HUES6 (cell line): ENCODE data around the gene TGFB1I1.
"Not testable (repeated sequence)": the region's sequence is repeated elsewhere in the genome, so short reads cannot be mapped to it uniquely, and the experiment has no call there.

Experiments used
- H3K27ac ChIP-seq: 2 replicates; pipeline ENCODE4 v1.7.0; 2013; ENCODE audit warnings: low read depth, mild to moderate bottlenecking, low read length, inconsistent platforms
- H3K27me3 ChIP-seq: 2 replicates; pipeline ENCODE4 v1.6.1; 2013; ENCODE audit warnings: low read length; ENCODE audit not compliant: control insufficient read depth, insufficient read depth
- H3K36me3 ChIP-seq: 2 replicates; pipeline ENCODE4 v1.6.1; 2013; ENCODE audit warnings: low read length; ENCODE audit not compliant: control insufficient read depth, insufficient read depth
- H3K4me1 ChIP-seq: 2 replicates; pipeline ENCODE4 v1.6.1; 2013; ENCODE audit warnings: low read length; ENCODE audit not compliant: control insufficient read depth, insufficient read depth
- H3K4me3 ChIP-seq: 2 replicates; pipeline ENCODE4 v1.5.1; 2013; ENCODE audit warnings: low read depth, low read length
- H3K9ac ChIP-seq: one replicate; pipeline ENCODE4 v1.6.1; 2013; ENCODE audit warnings: mild to moderate bottlenecking, low read length
- H3K9me3 ChIP-seq: 2 replicates; pipeline ENCODE4 v1.6.1; 2013; ENCODE audit warnings: low read depth, low read length; ENCODE audit not compliant: control insufficient read depth, insufficient read depth

Gene TGFB1I1

GRCh38 chr16:31507617-31507928, 35.6 kb downstream of the TGFB1I1 start:
- Histone ChIP-seq H3K9ac (peak overlapping the region; percentile 89), H3K36me3 (peaks cover 8% of the 10 kb centered on the region; the same call in 1 of the 2 replicates), H3K4me1 (peaks cover 11% of the 10 kb centered on the region), H3K9me3 (no peaks in the 10 kb centered on the region; the same call in 1 of the 2 replicates), H3K4me3 (peak overlapping the region; percentile 79), H3K27me3 (no peaks in the 10 kb centered on the region), H3K27ac (peak overlapping the region; percentile 92)

GRCh38 chr16:31507929-31508705, 36.2 kb downstream of the TGFB1I1 start, which contains the start of gene RUSF1:
RUSF1 (minus strand) TSS chr16:31508391; CDS start chr16:31508373, 18 bp downstream.
- Histone ChIP-seq H3K9ac (peak within 1 kb of the TSS; percentile 89), H3K9me3 (no peaks in the 10 kb centered on the region; the same call in 1 of the 2 replicates), H3K27me3 (no peaks in the 10 kb centered on the region), H3K4me1 (peaks cover 11% of the 10 kb centered on the region), H3K27ac (peak within 1 kb of the TSS; percentile 92), H3K4me3 (peak within 1 kb of the TSS; percentile 79), H3K36me3 (peaks cover 8% of the 10 kb centered on the region; the same call in 1 of the 2 replicates)

DNA sequence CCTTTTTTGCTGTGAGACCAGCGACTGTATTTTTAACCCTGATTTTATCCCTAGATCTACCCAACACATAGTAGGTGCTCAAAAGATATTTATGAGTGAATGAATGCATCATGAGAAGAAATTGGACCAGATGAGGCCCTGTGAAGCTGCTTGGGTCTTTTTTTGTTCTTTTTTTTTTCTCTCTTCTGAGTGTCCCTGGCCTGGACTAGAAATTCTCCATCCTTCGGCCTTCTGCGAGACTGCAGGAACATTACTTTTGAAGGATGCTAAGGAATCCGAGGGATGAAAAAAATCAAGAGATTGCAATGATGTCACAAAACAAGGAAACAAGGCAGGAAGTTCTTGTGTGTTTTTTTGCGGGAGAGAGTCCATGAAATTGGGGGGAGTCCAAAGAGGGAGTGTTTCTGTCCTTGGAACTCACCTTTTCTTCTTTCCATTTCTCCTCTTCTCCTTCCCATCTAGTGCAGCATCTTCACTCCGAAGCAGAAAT, 36.8 kb downstream of the TGFB1I1 start:
- Histone ChIP-seq H3K27ac (peak overlapping the region; percentile 92), H3K9ac (peak overlapping the region; percentile 89), H3K4me3 (peak overlapping the region; percentile 79), H3K4me1 (peaks cover 11% of the 10 kb centered on the region), H3K36me3 (peaks cover 8% of the 10 kb centered on the region; the same call in 1 of the 2 replicates), H3K9me3 (no peaks in the 10 kb centered on the region; the same call in 1 of the 2 replicates), H3K27me3 (no peaks in the 10 kb centered on the region)

DNA sequence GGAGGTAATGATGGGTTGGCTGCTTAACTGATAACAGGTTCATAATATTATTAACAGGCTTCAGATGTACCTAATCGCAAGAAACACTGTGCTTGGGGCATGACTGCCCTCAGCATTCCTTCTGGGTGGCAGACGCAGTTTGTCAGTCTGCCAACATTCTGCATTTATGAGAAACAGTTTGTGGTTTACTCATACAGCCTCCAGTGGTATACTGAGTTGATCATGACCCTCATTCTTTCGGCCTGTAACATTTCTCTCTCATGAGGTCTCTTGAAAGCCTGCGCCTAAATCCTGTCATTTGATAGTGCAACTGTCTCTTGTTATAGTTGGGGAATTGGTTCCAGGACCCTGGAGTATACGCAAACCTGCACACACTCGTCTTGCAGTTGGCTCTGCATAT, 41.2 kb downstream of the TGFB1I1 start:
- Histone ChIP-seq H3K9ac (no peak overlapping the region), H3K9me3 (peaks cover 11% of the 10 kb centered on the region), H3K27me3 (no peaks in the 10 kb centered on the region), H3K27ac (no peak overlapping the region), H3K4me1 (peaks cover 5% of the 10 kb centered on the region), H3K36me3 (no peaks in the 10 kb centered on the region), H3K4me3 (no peak overlapping the region)

- Histone ChIP-seq H3K4me1 (peaks cover 4% of the 10 kb centered on the region), H3K36me3 (no peaks in the 10 kb centered on the region), H3K4me3 (no peak overlapping the region), H3K27ac (no peak overlapping the region), H3K9ac (no peak overlapping the region), H3K9me3 (peaks cover 11% of the 10 kb centered on the region), H3K27me3 (no peaks in the 10 kb centered on the region)
Measured at GRCh38 chr16:31513884-31514283, 41.9 kb downstream of the TGFB1I1 start.

GRCh38 chr16:31517800-31518402, 45.9 kb downstream of the TGFB1I1 start:
- Histone ChIP-seq H3K9me3 (peaks cover 11% of the 10 kb centered on the region), H3K9ac (no peak overlapping the region), H3K4me3 (no peak overlapping the region), H3K4me1 (no peaks in the 10 kb centered on the region; the same call in 1 of the 2 replicates), H3K36me3 (no peaks in the 10 kb centered on the region), H3K27ac (no peak overlapping the region), H3K27me3 (no peaks in the 10 kb centered on the region)

DNA sequence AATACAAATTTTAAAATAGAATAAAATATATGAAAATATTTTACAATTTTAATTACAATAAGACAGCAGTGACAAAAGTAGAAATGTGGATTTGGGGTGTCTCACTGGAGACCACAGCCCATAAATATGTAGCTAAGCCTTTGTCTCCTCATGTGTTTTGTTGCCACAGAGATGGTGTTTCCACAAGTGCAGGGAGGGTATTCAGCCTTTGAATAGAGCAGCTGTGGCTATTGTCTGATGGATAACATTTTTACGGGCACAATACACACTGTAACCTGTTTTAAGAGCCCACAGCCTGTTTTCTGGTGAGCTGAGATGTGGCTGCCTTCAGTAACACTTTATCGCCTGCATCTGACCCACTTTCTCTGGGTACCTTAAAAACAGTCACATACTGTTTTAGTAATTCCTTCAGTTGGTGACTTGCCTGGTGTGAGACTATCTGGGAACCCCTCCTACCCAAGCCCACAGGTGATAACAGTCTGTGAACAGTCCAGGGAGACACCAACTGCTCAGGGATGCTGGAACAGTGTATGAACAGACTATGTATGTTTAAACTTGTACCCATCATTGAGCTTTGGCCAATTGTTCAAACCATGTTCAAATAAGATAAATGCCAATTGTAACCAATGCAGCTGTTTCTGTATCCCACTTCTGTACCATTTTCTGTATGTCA, 47.9 kb downstream of the TGFB1I1 start:
- no peaks in the 10 kb centered on the region; the same call in 1 of the 2 replicates for H3K4me1 ChIP-seq
- peaks cover 11% of the 10 kb centered on the region for H3K9me3 ChIP-seq
- no peak overlapping the region for H3K27ac ChIP-seq
- no peak overlapping the region for H3K9ac ChIP-seq
- H3K27me3 ChIP-seq, result no peaks in the 10 kb centered on the region
- H3K36me3 ChIP-seq, result no peaks in the 10 kb centered on the region
- H3K4me3 ChIP-seq, result no peak overlapping the region

DNA sequence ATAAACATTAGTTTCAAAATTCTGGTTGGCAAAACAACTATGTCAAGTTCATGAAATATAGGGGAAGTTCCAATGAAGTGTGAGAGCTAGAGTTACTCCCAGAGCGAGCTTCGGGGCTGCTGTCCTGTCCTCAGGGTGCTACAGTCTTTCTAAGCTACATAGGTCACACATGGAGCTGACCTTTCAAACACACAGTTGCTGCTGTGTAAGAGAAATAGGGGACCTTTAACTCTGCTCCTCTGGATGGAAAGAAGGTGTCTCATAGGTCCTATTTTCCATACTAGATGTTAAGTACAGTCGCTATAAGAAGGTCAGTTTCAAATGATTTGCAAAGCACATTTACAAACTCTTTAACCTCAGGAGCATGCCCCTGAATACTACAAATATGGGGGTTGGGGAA, 49.4 kb downstream of the TGFB1I1 start:
- H3K9me3 ChIP-seq, result peaks cover 6% of the 10 kb centered on the region; the same call in 1 of the 2 replicates
- no peaks in the 10 kb centered on the region; the same call in 1 of the 2 replicates for H3K4me1 ChIP-seq
- no peaks in the 10 kb centered on the region; the same call in 1 of the 2 replicates for H3K27me3 ChIP-seq
- H3K4me3 ChIP-seq, result no peak overlapping the region
- H3K27ac ChIP-seq, result no peak overlapping the region
- H3K36me3 ChIP-seq, result no peaks in the 10 kb centered on the region
- no peak overlapping the region for H3K9ac ChIP-seq

DNA sequence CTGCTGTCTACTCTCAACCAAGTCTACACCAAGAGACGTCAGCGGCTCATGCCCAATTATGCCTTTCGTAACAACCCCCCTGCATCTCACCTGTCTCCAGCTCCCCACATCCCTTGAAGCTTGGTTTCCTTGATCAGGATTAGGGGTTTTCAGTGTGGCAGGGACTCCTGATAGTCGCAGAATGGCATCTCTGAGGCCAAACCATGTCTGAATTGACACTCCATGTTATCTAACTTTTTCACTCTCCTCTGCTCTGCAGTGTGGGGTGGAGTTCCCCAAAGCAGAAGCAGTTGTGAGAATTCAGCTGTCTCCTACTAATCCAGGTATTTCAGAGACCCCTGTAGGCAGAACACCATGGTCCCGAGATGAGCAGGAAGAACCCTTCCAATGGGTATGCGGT, 50.1 kb downstream of the TGFB1I1 start:
- no peak overlapping the region for H3K9ac ChIP-seq
- no peaks in the 10 kb centered on the region; the same call in 1 of the 2 replicates for H3K27me3 ChIP-seq

DNA sequence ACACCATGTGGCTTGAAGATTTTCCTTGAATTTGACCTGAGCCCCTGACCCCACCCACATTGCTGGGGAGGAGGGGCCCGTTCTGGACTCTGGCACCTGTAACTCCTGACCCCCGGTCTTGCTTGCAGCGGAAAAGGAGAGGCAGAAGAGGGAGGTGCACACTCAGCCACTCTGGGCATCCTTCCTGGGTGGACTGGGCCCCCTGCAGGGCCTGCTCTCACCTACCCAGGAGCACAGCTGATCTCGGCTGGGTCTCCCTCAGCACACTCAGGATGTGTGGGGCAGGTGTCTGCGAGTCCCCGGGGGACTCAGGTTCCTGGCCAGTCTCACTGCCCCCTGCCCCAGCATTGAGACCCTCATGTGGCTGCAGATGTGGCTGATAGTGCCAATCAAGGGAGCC, 51.8 kb downstream of the TGFB1I1 start:
- H3K4me3 ChIP-seq, H3K9me3 ChIP-seq, H3K36me3 ChIP-seq, H3K9ac ChIP-seq, H3K27ac ChIP-seq: not testable (repeated sequence)
- peaks cover 15% of the 10 kb centered on the region for H3K27me3 ChIP-seq
- peaks cover 14% of the 10 kb centered on the region for H3K4me1 ChIP-seq

More for the DNA sequence above, 50.1 kb downstream of the TGFB1I1 start:
- no peak overlapping the region for H3K4me3 ChIP-seq
- no peak overlapping the region for H3K27ac ChIP-seq
- H3K9me3 ChIP-seq, result 0 out of 2 replicates have a peak, but pooled peaks cover 4% of the 10 kb centered on the region
- H3K36me3 ChIP-seq, result no peaks in the 10 kb centered on the region
- no peaks in the 10 kb centered on the region; the same call in 1 of the 2 replicates for H3K4me1 ChIP-seq
